HepG2 (cell line): ENCODE results near the gene PPP1R13L. TPM values are rescaled to one million over a fixed set of nuclear protein-coding genes. Genes with fewer than 3 reads are reported as not detected.

ENCODE experiments used
- ATAC-seq: fragments of 200-7000 bp; cut with Tn5 transposase; 3 replicates; pipeline ENCODE4 v1.9.1; 2020; ENCODE audit warnings: mild to moderate bottlenecking, moderate library complexity
- BruUV-seq: library from RNA; stranded (reverse); fragments of 400-500 nt; replicated peaks from 2 replicates; lab custom pipeline; 2021; lab: Mats Ljungman, UMichigan
- CTCF ChIA-PET: fragments of 300-600 bp; formaldehyde crosslinking; extraction: SDS; loops from one replicate; lab custom pipeline; 2021; ENCODE audit warnings: low total read pairs, inconsistent platforms, low intra/inter-chr PET ratio; lab: Yijun Ruan, JAX
- POLR2A ChIA-PET: fragments of 350-600 bp; sonication (Branson Sonifier 250); formaldehyde crosslinking; loops from one replicate; lab custom pipeline; 2020; ENCODE audit warnings: antibody characterized with exemption, inconsistent platforms; lab: Yijun Ruan, JAX
- DNase-seq: peaks from one replicate; pipeline ENCODE4 v3.0.0-alpha.2; 2015; ENCODE audit warnings: low spot score
- FAIRE-seq: peaks from 3 replicates; lab custom pipeline; 2011; peaks lifted over from hg19 to GRCh38; lab: Jason Lieb, UNC
- H2AFZ ChIP-seq: one replicate; pipeline ENCODE4 v1.6.1; 2011; ENCODE audit warnings: low read length, inconsistent platforms
- H3K27ac ChIP-seq: fragments of 300-600 bp; 3 replicates; pipeline ENCODE4 v1.8.0; 2011; ENCODE audit warnings: mixed run types, mild to moderate bottlenecking, mixed read lengths, low read length, inconsistent platforms; ENCODE audit not compliant: insufficient read depth; ENCODE audit errors: extremely low read length
- H3K27me3 ChIP-seq, 2 experiments: fragments of 200-600 bp in 1 of 2; 2 replicates in 1 of 2; 3 replicates in 1 of 2; pipeline versions ENCODE4 v1.6.0 to v1.8.0; 2011; ENCODE audit warnings: low read length in 2 of 2, mild to moderate bottlenecking in 2 of 2, moderate library complexity in 2 of 2, inconsistent platforms in 1 of 2; ENCODE audit not compliant: insufficient read depth in 2 of 2, control insufficient read depth in 1 of 2
- H3K36me3 ChIP-seq, 2 experiments: fragments of 200-600 bp in 1 of 2; replicated peaks in 1 of 2; 2 replicates in 1 of 2; 3 replicates in 1 of 2; pipeline versions ENCODE4 v1.5.1 to v1.8.0; 2011; ENCODE audit warnings: low read length in 2 of 2, inconsistent platforms in 1 of 2; ENCODE audit not compliant: insufficient read depth in 2 of 2, control insufficient read depth in 1 of 2
- H3K4me1 ChIP-seq: 2 replicates; pipeline ENCODE4 v1.5.1; 2012; ENCODE audit warnings: low read length, inconsistent platforms; ENCODE audit not compliant: insufficient read depth
- H3K4me2 ChIP-seq: 2 replicates; pipeline ENCODE4 v1.6.0; 2011; ENCODE audit warnings: low read depth, low read length, inconsistent platforms
- H3K4me3 ChIP-seq, 3 experiments: fragments of 200-600 bp in 1 of 3; sonication (generic), shearing (Covaris generic) in 1 of 3; replicated peaks in 1 of 3; 2 replicates each; pipeline ENCODE4 v1.5.1; 2011 to 2016; ENCODE audit warnings: low read length in 3 of 3, inconsistent platforms in 2 of 3, low read depth in 2 of 3, mild to moderate bottlenecking in 2 of 3, control low read depth in 1 of 3, mixed read lengths in 1 of 3; ENCODE audit not compliant: insufficient read depth in 1 of 3
- H3K79me2 ChIP-seq: one replicate; pipeline ENCODE4 v1.6.1; 2011; ENCODE audit warnings: low read length, inconsistent platforms; ENCODE audit not compliant: insufficient read depth
- H3K9ac ChIP-seq: 2 replicates; pipeline ENCODE4 v1.6.0; 2011; ENCODE audit warnings: mild to moderate bottlenecking, low read depth, low read length, inconsistent platforms; ENCODE audit not compliant: insufficient read depth
- H3K9me3 ChIP-seq: 2 replicates; pipeline ENCODE4 v1.5.1; 2012; ENCODE audit warnings: mild to moderate bottlenecking, low read length
- H4K20me1 ChIP-seq: 2 replicates; pipeline ENCODE4 v1.6.0; 2011; ENCODE audit warnings: inconsistent platforms, mild to moderate bottlenecking, low read length, moderate library complexity; ENCODE audit not compliant: insufficient read depth
- HOXA3 ChIP-seq: sonication (generic); formaldehyde crosslinking; IDR thresholded peaks from 2 replicates; pipeline ENCODE4 v1.5.0; 2020; ENCODE audit warnings: missing genetic modification reagents
- MTF1 ChIP-seq: sonication (generic); formaldehyde crosslinking; IDR thresholded peaks from 2 replicates; pipeline ENCODE4 v1.5.0; 2020; ENCODE audit warnings: missing genetic modification reagents
- ZBTB33 ChIP-seq: sonication (generic); formaldehyde crosslinking; IDR thresholded peaks from 2 replicates; pipeline ENCODE4 v1.4.0; 2020; ENCODE audit warnings: missing genetic modification reagents
- ZSCAN20 ChIP-seq: sonication (generic); formaldehyde crosslinking; IDR thresholded peaks from 2 replicates; pipeline ENCODE4 v1.4.0; 2020; ENCODE audit warnings: missing genetic modification reagents, mild to moderate bottlenecking, borderline replicate concordance
- WGBS: methylation state at CpG from one replicate; pipeline ENCODE4 v1.1.6; 2017; ENCODE audit warnings: low lambda C conversion rate; 5-methylcytosine and 5-hydroxymethylcytosine counted together
- in situ Hi-C: cut with HindIII; loops from 2 replicates; pipeline ENCODE4 v1.10.0; 2017; ENCODE audit warnings: low pct_unique_long_range_greater_than_20kb; ENCODE audit not compliant: extremely low pct_ligation_motif_present
- intact Hi-C: fragments of 100-400 bp; cut with micrococcal nuclease; formaldehyde crosslinking; loops from one replicate; pipeline ENCODE4 v1.10.0; 2022; ENCODE audit not compliant: unreplicated experiment
- polyA plus RNA-seq, 8 experiments: library from polyadenylated mRNA; depleted of rRNA in 3 of 8; stranded (reverse) in 7 of 8; unstranded in 1 of 8; fragments of >200 nt; fragmentation: Illumina TruSeq in 4 of 8; extraction: Trizol in 4 of 8; gene quantifications; 2 replicates each; pipeline versions ENCODE4 v1.2.1 to v1.2.3, GENCODE V29; 2011 to 2016; ENCODE audit warnings: low read depth in 4 of 8, missing spikeins in 1 of 8, mixed read lengths in 1 of 8; ENCODE audit not compliant: insufficient read depth in 1 of 8
- total RNA-seq, 5 experiments: library from RNA; depleted of rRNA; stranded (reverse); fragments of >200 nt; fragmentation: Illumina TruSeq; extraction: Trizol; gene quantifications; 2 replicates each; pipeline ENCODE4 v1.2.3, GENCODE V29; 2016; ENCODE audit warnings: low read depth in 1 of 5
- TF ChIP-seq, protein P1 (sequence below): sonication (generic); formaldehyde crosslinking; IDR thresholded peaks from 2 replicates; pipeline ENCODE4 v1.5.1; 2020; ENCODE audit warnings: mild to moderate bottlenecking, missing genetic modification reagents, moderate library complexity

PPP1R13L gene
- total and polyA plus RNA-seq, 2 of the 13 experiments (the other 11 are each of a cell fraction or from before 2014, with no cell fraction given): 1.3 to 6.6 TPM

GRCh38 chr19:45402298-45403061 lies 2.4 kb downstream of the PPP1R13L start:
- Histone ChIP-seq H3K27ac (no peak overlapping the region), H3K4me2 (no peak overlapping the region; the same call in 1 of the 2 replicates), H3K9ac (no peak overlapping the region), H3K36me3 (peaks cover 0 to 6% of the 10 kb centered on the region in 2 experiments; a peak in 1 of 5 replicates), H4K20me1 (no peaks in the 10 kb centered on the region), H3K9me3 (no peaks in the 10 kb centered on the region), H3K4me1 (peaks cover 22% of the 10 kb centered on the region), H2AFZ (no peak overlapping the region), H3K27me3 (no peaks in the 10 kb centered on the region; a peak in 1 of 5 replicates), H3K4me3 (no peak overlapping the region), H3K79me2 (peaks cover 21% of the 10 kb centered on the region)
- no peak for ATAC-seq
- ChIA-PET POLR2A (no interaction called here), CTCF (interaction anchor here (0.6 kb wide), 1 partner anchor 102 kb away, joined by 3 read pairs; no protein-coding TSS in a partner anchor)
- in situ Hi-C loops (no loop called here), intact Hi-C loops (no loop called here)
- FAIRE-seq: no peak
- 0 out of 2 replicates have a peak, but pooled peaks have one; percentile 29 for TF ChIP-seq HOXA3 (CRISPR knock-in tag)
- TF ChIP-seq ZBTB33 (CRISPR knock-in tag): peak; percentile 99
- no peak for TF ChIP-seq MTF1
- TF ChIP-seq, protein P1, sequence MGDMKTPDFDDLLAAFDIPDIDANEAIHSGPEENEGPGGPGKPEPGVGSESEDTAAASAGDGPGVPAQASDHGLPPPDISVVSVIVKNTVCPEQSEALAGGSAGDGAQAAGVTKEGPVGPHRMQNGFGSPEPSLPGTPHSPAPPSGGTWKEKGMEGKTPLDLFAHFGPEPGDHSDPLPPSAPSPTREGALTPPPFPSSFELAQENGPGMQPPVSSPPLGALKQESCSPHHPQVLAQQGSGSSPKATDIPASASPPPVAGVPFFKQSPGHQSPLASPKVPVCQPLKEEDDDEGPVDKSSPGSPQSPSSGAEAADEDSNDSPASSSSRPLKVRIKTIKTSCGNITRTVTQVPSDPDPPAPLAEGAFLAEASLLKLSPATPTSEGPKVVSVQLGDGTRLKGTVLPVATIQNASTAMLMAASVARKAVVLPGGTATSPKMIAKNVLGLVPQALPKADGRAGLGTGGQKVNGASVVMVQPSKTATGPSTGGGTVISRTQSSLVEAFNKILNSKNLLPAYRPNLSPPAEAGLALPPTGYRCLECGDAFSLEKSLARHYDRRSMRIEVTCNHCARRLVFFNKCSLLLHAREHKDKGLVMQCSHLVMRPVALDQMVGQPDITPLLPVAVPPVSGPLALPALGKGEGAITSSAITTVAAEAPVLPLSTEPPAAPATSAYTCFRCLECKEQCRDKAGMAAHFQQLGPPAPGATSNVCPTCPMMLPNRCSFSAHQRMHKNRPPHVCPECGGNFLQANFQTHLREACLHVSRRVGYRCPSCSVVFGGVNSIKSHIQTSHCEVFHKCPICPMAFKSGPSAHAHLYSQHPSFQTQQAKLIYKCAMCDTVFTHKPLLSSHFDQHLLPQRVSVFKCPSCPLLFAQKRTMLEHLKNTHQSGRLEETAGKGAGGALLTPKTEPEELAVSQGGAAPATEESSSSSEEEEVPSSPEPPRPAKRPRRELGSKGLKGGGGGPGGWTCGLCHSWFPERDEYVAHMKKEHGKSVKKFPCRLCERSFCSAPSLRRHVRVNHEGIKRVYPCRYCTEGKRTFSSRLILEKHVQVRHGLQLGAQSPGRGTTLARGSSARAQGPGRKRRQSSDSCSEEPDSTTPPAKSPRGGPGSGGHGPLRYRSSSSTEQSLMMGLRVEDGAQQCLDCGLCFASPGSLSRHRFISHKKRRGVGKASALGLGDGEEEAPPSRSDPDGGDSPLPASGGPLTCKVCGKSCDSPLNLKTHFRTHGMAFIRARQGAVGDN: peak; percentile 28; the same call in 1 of the 2 replicates
- TF ChIP-seq ZSCAN20 (CRISPR knock-in tag): no peak
- BruUV-seq: no TSS peak
- WGBS: 91% methylated on average over 36 of the region's 40 CpGs
- no peak for DNase-seq
